Mucosa of stomach (tissue), 1 donor: ENCODE results near the gene CWF19L1.
A peak's percentile ranks its signal among the peaks of the same experiment; 100 is the strongest.

Experiments used
- H3K27me3 ChIP-seq: one replicate; pipeline ENCODE4 v1.7.0; 2013; ENCODE audit warnings: mild to moderate bottlenecking, low read length; ENCODE audit not compliant: control insufficient read depth, insufficient read depth
- H3K36me3 ChIP-seq: one replicate; pipeline ENCODE4 v1.7.0; 2013; ENCODE audit warnings: low read length; ENCODE audit not compliant: control insufficient read depth, insufficient read depth
- H3K4me1 ChIP-seq: one replicate; pipeline ENCODE4 v1.7.0; 2013; ENCODE audit warnings: mild to moderate bottlenecking, low read length; ENCODE audit not compliant: control insufficient read depth, insufficient read depth
- H3K4me3 ChIP-seq: one replicate; pipeline ENCODE4 v1.7.0; 2013; ENCODE audit warnings: low read length
- H3K9ac ChIP-seq: one replicate; pipeline ENCODE4 v1.7.0; 2013; ENCODE audit warnings: mild to moderate bottlenecking, low read length, moderate library complexity
- H3K9me3 ChIP-seq: one replicate; pipeline ENCODE4 v1.7.0; 2013; ENCODE audit warnings: mild to moderate bottlenecking, low read length, moderate library complexity; ENCODE audit not compliant: control insufficient read depth
- donor health status: Pancreatic carcinoma.

The CWF19L1 gene

DNA sequence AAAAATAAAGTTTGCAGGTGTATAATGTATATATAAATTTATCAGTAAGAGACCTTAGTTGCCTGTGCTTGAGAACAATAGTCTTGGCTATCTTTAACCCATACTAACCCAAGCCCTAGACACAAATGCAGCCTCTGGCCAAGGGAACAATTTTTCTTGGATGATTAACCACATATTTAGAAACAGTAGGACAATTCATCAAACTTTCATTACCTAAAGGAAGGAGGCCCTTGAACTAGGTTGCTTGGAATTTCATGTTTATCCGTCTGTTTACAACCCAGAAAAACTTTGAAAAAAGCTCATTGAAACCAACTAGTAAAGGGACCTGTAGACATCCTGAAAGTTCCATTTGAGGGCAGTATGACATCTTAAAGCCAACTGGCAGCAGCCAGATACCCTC lies 72.7 kb downstream of the CWF19L1 start:
- Histone ChIP-seq H3K4me3 (no peak overlapping the region), H3K36me3 (no peaks in the 10 kb centered on the region), H3K4me1 (no peaks in the 10 kb centered on the region), H3K27me3 (no peaks in the 10 kb centered on the region), H3K9me3 (no peaks in the 10 kb centered on the region), H3K9ac (no peak overlapping the region)

DNA sequence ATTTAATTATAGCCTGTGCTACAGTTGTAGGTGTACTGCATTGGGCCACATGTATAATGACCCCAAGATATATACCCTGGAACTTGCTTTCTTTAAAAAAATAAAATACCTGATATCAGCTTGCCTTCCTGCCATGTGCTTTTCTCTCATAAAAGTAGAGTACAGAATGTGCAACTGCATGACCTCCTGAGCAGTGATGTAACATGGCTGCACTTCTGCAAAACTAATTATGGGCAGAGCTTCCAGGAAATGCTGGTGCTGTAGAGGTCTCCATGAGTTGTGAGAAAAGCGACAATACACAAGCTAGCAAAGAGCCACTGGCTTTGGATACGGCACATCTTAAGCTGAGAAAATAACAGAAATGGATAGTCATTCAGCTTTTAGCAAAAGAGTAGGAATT lies 75.1 kb downstream of the CWF19L1 start:
- Histone ChIP-seq H3K4me3 (no peak overlapping the region), H3K9ac (no peak overlapping the region), H3K36me3 (no peaks in the 10 kb centered on the region), H3K27me3 (no peaks in the 10 kb centered on the region), H3K9me3 (no peaks in the 10 kb centered on the region), H3K4me1 (peaks cover 2% of the 10 kb centered on the region)

DNA sequence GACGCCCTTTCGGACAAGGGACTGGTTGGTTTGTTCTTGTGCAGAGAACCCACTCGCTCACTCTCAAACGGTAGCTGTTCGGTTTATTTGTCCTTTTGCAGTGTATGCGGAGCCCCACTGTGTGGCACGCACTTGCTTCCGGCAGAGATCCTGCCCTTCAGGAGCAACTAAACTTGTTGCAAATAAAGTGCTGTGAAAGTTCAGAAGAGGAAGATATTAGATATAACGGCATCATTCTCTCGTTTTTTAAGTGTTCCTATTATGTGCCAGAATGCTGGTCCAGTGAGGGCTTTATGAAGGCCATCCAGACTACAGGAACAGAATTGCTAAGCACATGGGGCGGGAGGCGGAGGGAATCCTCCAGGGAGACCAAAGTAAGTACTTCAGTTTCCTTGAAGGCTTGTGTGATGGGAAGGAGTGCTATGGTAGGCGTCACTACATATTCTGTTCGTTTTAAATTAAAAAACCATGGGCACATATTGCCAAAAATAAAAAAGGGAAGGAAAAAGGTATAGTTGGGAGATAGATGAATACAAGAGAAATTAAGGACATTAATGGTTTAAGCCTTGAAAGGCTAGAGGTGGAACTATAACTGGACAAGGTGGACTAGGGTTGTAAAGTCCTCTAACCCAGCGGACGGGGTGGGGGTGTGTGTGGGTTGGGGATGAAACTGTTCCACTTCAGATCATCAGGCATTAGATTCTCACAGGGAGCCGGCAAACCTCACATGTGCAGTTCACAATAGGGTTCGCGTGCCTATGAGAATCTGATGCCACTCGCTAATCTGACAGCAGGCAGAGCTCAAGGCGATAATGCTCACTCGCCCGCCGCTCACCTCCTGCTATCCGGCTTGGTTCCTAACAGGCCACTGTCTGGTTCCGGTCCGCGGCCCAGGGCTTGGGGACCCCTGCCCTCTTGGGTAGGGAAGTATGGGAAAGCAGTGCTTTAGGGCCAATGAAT lies 80.9 kb downstream of the CWF19L1 start:
- Histone ChIP-seq H3K4me3 (peak overlapping the region; percentile 98), H3K4me1 (peaks cover 22% of the 10 kb centered on the region), H3K9me3 (no peaks in the 10 kb centered on the region), H3K27me3 (no peaks in the 10 kb centered on the region), H3K36me3 (no peaks in the 10 kb centered on the region), H3K9ac (peak overlapping the region; percentile 93)

DNA sequence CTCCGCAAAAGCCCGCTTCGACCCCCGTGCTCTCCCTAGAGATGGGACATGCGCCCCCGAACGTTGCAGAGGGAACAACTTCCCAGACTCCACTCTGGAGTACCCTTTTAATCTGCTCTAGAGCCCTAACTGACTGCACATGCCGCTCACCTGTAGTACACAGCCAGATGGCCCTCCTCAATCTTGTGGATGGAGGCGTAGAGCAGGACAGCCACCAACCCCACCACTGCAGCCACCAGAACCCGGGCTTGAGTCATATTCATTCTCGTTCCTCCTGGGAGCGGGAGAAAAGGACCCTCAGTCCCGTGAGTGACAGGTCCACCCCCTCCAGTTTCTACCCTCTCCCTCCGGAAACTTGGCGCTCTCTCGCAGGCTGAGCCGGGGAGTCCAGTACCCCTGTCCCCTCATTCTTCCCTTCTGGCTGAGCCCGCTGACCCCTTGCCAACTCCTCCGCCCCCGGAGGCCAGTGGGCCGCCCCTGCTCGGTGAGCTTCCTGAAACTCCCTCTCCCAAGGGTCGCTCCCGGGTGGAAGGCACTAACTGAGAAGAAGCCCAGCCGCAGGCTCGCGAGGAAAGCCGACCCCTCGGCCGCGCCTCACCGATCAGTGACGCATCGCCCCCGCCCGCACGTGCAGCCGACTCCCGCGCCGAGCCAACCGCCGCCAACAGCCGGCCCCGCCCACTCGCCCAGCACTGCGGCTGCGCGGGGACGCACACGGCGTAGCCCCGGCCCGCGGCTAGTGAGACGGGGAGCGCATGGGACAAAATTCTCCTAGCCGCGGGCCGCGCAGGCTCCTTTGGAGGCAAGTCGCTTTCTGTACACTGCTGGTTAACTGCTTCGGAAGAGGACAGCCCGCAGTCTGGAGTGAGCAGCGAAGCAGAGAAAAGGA lies 81.8 kb downstream of the CWF19L1 start, which contains the start of gene ERLIN1:
ERLIN1 (minus strand) TSS at position 666 of the 889 bp plus-strand sequence; CDS start at position 263, 403 bp downstream.
- H3K27me3 ChIP-seq: no peaks in the 10 kb centered on the region
- peak within 1 kb of the TSS; percentile 98 for H3K4me3 ChIP-seq
- H3K9me3 ChIP-seq: no peaks in the 10 kb centered on the region
- peaks cover 23% of the 10 kb centered on the region for H3K4me1 ChIP-seq
- H3K36me3 ChIP-seq: no peaks in the 10 kb centered on the region
- H3K9ac ChIP-seq: peak within 1 kb of the TSS; percentile 93

DNA sequence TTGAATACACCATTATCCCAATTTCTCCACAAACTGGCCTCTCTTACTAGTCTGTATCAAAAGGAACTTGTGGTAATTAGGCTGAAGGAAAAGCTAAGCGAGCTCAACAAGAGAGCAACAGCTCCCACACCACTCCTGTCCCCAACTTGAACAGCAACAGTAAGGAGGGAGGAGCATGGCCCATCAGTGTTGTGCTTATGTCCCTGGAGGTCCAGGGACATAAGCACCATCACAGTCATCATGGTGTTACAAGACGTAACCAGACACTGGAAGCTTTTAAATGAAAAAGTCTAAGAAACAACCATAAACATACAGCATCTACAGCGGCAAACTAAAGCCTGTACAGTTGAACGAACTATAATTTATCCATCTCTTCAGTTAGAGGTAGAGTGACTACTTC lies 82.6 kb downstream of the CWF19L1 start:
- peaks cover 29% of the 10 kb centered on the region for H3K4me1 ChIP-seq
- H3K27me3 ChIP-seq: no peaks in the 10 kb centered on the region

DNA sequence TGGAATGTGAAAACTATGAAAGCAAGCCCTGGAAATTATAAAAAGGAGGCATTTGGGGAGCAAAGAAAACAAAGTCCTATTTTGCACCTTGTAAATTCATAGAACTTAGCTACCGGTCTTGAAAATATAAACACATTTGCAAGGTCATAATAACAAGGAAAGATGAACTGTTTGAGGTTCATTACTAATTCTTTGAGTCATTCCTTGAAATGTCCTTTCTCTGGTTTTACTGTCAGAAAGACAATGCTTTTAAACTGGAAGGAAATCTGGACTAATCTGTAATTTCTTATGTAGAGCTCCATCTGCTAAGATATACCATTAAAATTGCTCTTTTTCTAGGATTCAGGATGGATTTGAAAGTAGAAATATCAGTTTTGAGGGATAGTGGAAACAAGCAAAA lies 83.0 kb downstream of the CWF19L1 start:
- H3K36me3 ChIP-seq: no peaks in the 10 kb centered on the region
- peaks cover 29% of the 10 kb centered on the region for H3K4me1 ChIP-seq
- H3K9ac ChIP-seq: peak overlapping the region; percentile 93
- no peaks in the 10 kb centered on the region for H3K27me3 ChIP-seq
- H3K4me3 ChIP-seq: peak overlapping the region; percentile 98
- no peaks in the 10 kb centered on the region for H3K9me3 ChIP-seq

More for the DNA sequence above, 82.6 kb downstream of the CWF19L1 start:
- Histone ChIP-seq H3K9me3 (no peaks in the 10 kb centered on the region), H3K9ac (peak overlapping the region; percentile 93), H3K4me3 (peak overlapping the region; percentile 98), H3K36me3 (no peaks in the 10 kb centered on the region)

DNA sequence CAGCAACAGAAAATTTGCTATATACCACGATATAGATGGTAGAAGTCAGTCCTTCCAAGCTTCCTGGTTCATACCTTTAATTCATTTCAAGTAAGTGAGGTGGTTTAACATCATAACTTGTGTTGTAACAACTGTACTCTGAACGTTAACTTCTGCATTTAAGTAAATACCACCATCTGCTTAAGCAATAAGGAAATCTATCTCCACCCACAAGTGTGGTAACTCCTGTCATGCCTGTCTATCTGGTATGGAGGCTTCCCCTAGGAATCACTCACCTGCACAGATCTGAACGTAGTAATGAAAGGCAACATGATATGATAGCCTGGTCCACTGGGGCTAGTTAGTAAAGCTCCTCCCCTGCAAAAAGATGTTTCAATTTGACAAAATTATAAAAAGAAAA lies 84.0 kb downstream of the CWF19L1 start:
- no peaks in the 10 kb centered on the region for H3K27me3 ChIP-seq
- peaks cover 37% of the 10 kb centered on the region for H3K4me1 ChIP-seq
- H3K9ac ChIP-seq: peak overlapping the region; percentile 93
- no peak overlapping the region for H3K4me3 ChIP-seq
- no peaks in the 10 kb centered on the region for H3K9me3 ChIP-seq
- no peaks in the 10 kb centered on the region for H3K36me3 ChIP-seq

DNA sequence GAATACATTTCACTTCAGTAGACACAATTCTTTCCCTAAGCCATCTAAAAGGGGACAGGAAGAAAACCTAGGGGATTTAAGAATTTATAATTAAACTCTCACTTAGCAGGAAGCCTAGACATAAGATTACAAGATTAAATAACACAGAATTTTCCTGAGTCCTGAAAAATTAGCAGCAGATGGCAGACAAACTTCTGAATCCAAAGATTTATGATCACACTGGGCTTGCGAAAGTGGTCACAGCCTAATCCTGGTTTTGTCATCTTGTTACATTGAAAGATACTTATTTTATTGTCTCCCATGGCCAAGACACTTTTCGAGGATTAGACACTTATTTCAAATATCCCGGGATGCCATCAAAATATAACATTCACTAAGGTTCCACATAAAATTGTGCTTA lies 84.5 kb downstream of the CWF19L1 start:
- H3K4me1 ChIP-seq: peaks cover 39% of the 10 kb centered on the region
- H3K36me3 ChIP-seq: no peaks in the 10 kb centered on the region
- H3K9ac ChIP-seq: peak overlapping the region; percentile 19
- no peaks in the 10 kb centered on the region for H3K9me3 ChIP-seq
- no peak overlapping the region for H3K4me3 ChIP-seq
- H3K27me3 ChIP-seq: no peaks in the 10 kb centered on the region
